ENCODE results near the gene PRKCH. TPM values are rescaled to one million over a fixed set of nuclear protein-coding genes. Genes with fewer than 3 reads are reported as not detected.

Gene PRKCH
- total and polyA plus RNA-seq, 9 of the 15 experiments (the other 6 are each of a cell fraction or from before 2014, with no cell fraction given), result 0.61 to 4.4 (median 4.0) TPM

- in situ Hi-C loops (cut with MboI), result no loop called here
- no peak overlapping the region for H3K27ac ChIP-seq (ENCODE audit: extremely low read depth, low read depth, low read length)
- no peaks in the 10 kb centered on the region for H3K36me3 ChIP-seq (ENCODE audit: control insufficient read depth, insufficient read depth, low read length)
- no peak overlapping the region for H2AFZ ChIP-seq (ENCODE audit: low read depth, low read length)
- no peak overlapping the region for H3K9ac ChIP-seq (ENCODE audit: insufficient read depth in 1 of 2, low read depth in 2 of 2, low read length in 2 of 2)
- no peaks in the 10 kb centered on the region for H4K20me1 ChIP-seq (replicated peaks; ENCODE audit: control insufficient read depth, insufficient read depth, low read length)
- H3K79me2 ChIP-seq (ENCODE audit: control insufficient read depth, insufficient read depth, low read length), result no peaks in the 10 kb centered on the region
- 80% methylated on average over 4 of the region's 4 CpGs for WGBS (ENCODE audit: insufficient coverage, low coverage, missing lambda C conversion rate)
- no peaks in the 10 kb centered on the region for H3K27me3 ChIP-seq (ENCODE audit: control insufficient read depth in 2 of 2, insufficient read depth in 2 of 2, low read length in 2 of 2)
- intact Hi-C loops (cut with micrococcal nuclease), result no loop called here
- no peaks in the 10 kb centered on the region for H3K9me1 ChIP-seq (ENCODE audit: control insufficient read depth, insufficient read depth, low read length)
- H3K4me3 ChIP-seq, result no peak overlapping the region
- DNase-seq (ENCODE audit: extremely low read depth in 1 of 4, low spot score in 3 of 4) (no peak), ATAC-seq (no peak), FAIRE-seq (no peak)
- no peaks in the 10 kb centered on the region for H3K9me3 ChIP-seq (replicated peaks; ENCODE audit: control insufficient read depth, insufficient read depth, low read depth, low read length)
- no peak for TF ChIP-seq E2F6 (IDR thresholded peaks at IDR 0.05; ENCODE audit: borderline replicate concordance in 1 of 2, extremely low read depth in 1 of 2, insufficient read depth in 1 of 2, insufficient read length in 1 of 2, low read depth in 1 of 2, low read length in 1 of 2, poor library complexity in 1 of 2, severe bottlenecking in 1 of 2)
- no peak for TF ChIP-seq CBX8 (IDR thresholded peaks at IDR 0.05; ENCODE audit: borderline replicate concordance, extremely low read depth, low read depth, low read length, poor library complexity, severe bottlenecking)
- TF ChIP-seq DIDO1 (tag; IDR thresholded peaks at IDR 0.05; ENCODE audit: low read depth), result no peak
- no peak for TF ChIP-seq GTF2E2 (tag; IDR thresholded peaks at IDR 0.05)
- TF ChIP-seq GABPA (tag; conservative IDR thresholded peaks at IDR 0.05; ENCODE audit: low read depth), result no peak
- TF ChIP-seq POLR2AphosphoS2 (IDR thresholded peaks at IDR 0.05; ENCODE audit: low read length), result no peak
- POLR2A ChIA-PET, result interaction anchor here (0.6 to 1.1 kb wide), 2 partner anchors 32 to 1264 kb away, joined by 3 to 4 read pairs; no protein-coding TSS in a partner anchor
- no TSS peak for BruUV-seq (replicated peaks)
- H3K4me2 ChIP-seq (ENCODE audit: insufficient read depth, low read length), result no peak overlapping the region
- CTCF ChIA-PET (ENCODE audit: low intra/inter-chr PET ratio), result no interaction called here
- H3K4me1 ChIP-seq (replicated peaks in 1 of 2; ENCODE audit: control insufficient read depth in 2 of 2, insufficient read depth in 2 of 2, low read length in 2 of 2), result peaks cover 16 to 42% of the 10 kb centered on the region in 2 experiments; a peak in 4 of 5 replicates
Observed at GRCh38 chr14:61556455-61556854, 235.1 kb downstream of the PRKCH start.
